ENCODE results near the gene OR13C2.
"Not testable (repeated sequence)": the region's sequence is repeated elsewhere in the genome, so short reads cannot be mapped to it uniquely, and the experiment has no call there.

The OR13C2 gene, protein sequence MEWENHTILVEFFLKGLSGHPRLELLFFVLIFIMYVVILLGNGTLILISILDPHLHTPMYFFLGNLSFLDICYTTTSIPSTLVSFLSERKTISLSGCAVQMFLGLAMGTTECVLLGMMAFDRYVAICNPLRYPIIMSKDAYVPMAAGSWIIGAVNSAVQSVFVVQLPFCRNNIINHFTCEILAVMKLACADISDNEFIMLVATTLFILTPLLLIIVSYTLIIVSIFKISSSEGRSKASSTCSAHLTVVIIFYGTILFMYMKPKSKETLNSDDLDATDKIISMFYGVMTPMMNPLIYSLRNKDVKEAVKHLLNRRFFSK

DNA sequence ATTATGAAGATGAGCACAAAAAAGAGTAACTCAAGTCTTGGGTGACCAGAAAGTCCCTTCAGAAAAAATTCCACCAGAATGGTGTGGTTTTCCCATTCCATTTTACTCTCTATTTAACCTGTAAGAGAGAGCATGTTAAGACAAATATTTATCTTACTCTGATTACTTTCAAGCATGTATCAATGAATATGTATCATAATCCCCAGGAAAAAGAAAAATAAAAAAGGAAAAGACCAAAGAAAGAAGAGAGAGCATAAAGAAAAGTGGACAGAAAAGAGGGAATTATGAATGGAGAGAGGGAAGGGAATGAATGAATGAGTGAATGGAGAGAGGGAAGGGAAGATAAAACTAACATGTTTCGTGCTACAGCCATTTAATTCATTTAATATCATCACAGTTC is at the start of gene OR13C2:
TSS of gene OR13C2 (minus strand) at position 101 of the 400 bp plus-strand sequence. CDS start at position 101, 0 bp downstream.
- not testable (repeated sequence) for DNase-seq

DNA sequence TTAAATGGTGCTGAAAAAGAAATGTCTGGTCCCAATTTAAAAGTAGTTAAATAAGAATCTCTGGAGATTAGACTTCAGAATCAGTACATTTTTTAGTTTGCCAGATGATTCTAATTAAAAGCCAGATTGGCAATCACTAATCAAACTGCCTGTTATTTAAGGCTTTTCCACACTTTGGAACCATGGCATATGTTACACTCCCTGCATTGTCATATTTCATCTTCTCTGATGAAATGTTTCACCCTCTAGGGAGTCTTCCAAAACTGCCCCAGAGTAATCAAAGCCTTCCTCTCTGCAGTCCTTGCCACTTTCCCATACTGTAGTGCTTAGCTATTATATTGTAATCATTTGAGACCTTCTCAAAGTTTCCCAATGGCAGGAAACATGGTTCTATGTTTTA is 30.0 kb upstream of the OR13C2 start:
- DNase-seq, result no peak

DNA sequence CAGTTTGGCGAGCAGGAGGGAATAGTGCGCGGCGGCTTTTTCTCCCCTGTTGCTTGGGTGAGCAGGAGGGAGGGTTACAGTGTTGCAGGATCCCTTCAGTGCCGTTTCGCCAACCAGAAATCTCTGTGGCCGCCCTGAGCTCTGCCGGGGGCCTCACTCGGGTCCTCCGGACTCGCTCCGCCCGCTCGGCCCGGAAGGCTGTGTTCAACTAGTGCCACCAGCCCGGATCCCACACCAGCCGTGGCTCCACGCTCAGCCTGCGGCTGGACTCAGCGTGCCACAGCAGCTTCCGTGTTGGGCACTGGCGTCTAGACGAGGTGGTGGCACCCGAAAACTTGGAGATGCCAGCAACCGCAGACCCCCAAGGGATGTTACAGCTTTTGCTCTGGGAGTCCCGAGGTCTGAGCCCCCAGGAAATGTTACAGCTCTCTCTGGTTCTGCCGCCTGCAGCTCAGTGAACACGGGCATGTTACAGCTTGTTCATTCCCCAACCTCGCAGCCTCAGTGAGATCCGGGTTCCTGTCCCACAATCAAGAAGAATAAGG is 28.6 kb upstream of the OR13C2 start:
- no peak for DNase-seq

DNA sequence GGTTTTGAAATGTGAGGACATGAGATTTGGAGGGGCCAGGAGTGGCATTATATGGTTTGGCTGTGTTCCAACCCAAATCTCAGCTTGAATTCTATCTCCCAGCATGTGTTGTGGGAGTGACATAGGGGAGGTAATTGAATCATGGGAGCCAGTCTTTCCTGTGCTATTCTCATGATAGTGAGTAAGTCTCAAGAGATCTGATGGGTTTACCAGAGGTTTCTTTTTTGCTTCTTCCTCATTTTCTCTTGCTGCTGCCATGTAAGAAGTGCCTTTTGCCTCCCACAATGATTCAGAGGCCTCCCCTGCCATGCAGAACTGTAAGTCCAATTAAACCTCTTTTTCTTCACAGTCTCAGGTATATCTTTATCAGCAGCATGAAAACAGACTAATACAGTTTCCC is 20.5 kb upstream of the OR13C2 start:
- not testable (repeated sequence) for DNase-seq

DNA sequence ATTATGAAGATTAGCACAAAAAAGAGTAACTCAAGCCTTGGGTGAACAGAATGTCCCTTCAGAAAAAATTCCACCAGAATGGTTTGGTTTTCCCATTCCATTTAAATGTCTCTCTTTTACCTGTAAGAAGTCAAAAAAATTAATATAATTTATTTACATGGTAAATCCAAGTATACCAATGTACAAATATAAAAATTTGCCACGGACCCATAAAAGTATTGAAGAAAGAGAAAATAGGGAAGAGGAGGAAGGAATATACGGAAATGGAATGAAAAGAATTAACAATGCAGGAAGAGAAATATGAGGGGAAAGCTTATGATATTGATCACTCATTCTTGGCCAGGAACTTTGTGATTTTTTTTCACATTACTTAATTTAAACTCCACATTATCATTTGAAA is 12.7 kb upstream of the OR13C2 start, which contains the start of gene OR13C9:
TSS of gene OR13C9 (minus strand) at position 101 of the 400 bp plus-strand sequence. CDS start at position 101, 0 bp downstream.
- no peak for DNase-seq

DNA sequence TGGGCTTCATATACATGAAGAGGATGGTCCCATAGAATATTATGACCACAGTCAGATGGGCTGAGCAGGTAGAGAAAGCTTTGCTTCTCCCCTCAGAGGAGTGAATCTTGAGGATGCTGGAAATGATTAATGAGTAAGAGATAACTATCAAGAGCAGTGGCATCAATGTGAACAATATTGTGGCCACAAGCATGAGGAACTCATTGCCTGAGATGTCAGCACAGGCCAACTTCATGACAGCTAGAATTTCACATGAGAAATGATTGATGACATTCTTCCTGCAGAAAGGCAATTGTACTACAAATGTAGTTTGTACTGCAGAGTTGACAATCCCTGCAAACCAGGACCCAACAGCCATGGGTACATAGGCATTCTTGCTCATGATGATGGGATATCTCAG is 12.0 kb upstream of the OR13C2 start:
- DNase-seq, result no peak

DNA sequence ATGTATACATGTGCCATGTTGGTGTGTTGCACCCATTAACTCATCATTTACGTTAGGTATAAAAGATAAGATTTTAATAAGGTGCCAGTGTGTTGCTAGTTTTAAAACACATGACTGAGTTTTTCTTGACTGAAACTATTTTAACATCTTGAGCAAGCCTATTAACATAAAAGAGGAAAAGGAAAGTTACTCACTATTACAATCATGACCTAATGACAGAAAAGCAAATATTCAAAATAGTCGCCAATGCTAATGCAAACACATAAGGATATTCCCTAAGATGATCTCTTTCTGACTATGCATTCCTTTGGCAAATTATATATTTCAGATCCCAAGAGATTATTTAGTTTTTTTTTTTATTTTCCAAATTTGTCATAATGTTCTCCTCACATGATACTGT is 5.8 kb upstream of the OR13C2 start:
- no peak for DNase-seq

DNA sequence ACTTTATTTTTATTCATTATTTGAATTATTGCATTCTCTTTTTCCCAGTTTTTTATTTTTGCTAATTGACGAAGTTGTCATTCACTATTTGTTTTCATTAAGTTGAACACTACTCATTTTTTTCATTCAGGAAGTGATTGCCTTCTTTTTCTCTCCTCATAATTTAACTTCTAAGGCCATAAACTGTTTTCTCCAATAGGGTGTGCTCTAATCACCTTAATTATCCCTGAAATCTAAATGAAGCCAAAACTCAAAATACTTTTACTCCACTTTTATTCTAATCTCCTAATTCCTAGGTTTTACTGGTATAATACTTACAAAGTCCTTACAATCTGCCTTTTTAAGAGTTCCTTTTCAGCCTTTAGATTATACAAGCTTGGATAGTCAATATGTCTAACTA is 2.9 kb upstream of the OR13C2 start:
- DNase-seq, result no peak

DNA sequence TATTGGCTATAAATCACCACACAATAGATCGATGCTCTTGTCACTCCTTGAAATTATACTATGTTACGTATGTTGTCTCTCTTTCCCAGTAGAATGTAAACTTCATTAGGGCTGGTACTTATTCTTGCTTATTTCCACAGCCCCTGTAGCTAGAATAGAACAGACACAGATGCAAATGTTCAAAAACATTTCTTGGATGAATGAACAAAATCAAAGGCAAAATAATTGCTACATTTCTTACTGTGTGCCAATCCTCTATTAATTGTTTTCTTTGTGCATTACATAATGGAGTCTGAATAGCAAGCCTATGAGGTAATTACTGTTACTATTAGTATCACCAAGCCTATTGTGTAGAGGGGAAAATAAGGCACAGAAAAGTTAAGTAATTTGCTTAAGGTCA is 725 bp upstream of the OR13C2 start:
- no peak for DNase-seq

DNA sequence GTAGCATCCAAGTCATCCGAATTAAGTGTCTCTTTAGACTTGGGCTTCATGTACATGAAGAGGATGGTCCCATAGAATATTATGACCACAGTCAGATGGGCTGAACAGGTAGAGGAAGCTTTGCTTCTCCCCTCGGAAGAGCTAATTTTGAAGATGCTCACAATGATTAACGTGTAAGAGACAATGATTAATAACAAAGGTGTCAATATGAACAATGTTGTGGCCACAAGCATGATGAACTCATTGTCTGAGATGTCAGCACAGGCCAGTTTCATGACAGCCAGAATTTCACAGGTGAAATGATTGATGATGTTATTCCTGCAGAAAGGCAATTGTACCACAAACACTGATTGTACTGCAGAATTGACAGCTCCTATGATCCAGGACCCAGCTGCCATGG is 626 bp downstream of the OR13C2 start:
- DNase-seq, result no peak

DNA sequence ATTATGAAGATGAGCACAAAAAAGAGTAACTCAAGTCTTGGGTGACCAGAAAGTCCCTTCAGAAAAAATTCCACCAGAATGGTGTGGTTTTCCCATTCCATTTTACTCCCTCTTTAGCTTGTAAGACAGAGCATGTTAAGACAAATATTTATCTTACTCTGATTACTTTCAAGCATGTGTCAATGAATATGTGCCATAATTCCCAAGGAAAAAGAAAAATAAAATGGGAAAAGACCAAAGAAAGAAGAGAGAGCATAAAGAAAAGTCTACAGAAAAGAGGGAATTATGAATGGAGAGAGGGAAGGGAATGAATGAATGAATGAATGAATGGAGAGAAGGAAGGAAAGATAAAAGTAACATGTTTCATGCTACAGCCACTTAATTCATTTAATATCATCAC is 6.1 kb downstream of the OR13C2 start, which contains the start of gene OR13C5:
TSS of gene OR13C5 (minus strand) at position 101 of the 400 bp plus-strand sequence. CDS start at position 101, 0 bp downstream.
- DNase-seq, result not testable (repeated sequence)

DNA sequence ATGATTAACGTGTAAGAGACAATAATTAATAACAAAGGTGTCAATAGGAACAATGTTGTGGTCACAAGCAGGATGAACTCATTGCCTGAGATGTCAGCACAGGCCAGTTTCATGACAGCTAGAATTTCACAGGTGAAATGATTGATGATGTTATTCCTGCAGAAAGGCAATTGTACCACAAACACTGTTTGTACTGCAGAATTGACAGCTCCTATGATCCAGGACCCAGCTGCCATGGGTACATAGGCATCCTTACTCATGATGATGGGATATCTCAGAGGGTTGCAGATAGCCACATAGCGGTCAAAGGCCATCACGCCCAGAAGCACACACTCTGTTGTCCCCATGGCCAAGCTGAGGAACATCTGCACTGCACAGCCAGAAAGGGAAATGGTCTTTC is 6.7 kb downstream of the OR13C2 start:
- not testable (repeated sequence) for DNase-seq

DNA sequence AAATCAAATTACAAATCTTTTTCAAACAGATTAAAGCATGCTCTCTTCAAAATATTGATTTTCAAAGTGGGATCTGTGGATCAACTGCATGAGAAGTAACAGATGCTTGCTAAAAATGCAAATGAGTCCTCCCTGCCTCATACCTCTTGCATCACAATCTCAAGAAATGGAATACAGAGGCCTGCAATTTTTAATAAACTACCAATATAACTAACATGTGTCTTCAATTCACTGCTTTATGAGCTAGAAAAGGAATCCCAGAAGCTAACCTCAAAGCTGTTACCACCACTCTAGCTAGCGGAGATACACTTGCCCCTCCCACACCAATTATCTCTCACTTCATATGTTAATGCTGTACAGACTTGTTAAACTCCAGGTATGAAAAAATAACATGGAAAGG is 15.8 kb downstream of the OR13C2 start:
- DNase-seq, result no peak

DNA sequence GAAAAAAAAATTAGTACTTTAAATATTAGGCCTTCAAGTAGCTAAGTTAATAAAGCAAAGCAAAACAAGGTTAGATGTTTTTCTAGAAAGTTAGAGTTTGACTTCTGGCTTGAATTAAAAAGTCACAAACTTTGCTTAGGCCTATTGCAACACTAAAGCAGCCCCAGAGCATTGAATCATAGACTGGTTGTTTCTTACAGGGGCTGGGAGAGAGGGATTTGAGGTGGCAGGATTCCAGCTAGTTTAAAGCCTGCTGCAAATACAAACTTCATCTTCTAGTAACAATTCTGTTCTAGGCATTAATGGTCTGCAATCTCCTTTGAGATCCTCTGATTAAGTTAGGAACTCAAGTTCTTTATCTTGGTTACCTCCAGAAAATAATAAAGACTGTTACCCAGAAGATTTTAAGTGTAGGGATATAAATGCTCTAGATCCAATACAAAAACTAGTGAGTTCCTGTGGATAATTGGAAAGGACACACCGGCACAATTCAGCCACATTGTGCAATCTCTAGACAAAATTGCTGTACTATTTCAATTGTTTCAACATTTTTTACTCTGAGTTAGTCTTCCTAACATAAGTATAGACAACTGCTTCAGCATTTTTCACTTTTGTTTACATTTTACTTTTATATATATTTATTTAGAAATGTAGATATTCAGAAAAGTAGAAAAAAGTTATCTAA is 18.8 kb downstream of the OR13C2 start:
- DNase-seq, result no peak

DNA sequence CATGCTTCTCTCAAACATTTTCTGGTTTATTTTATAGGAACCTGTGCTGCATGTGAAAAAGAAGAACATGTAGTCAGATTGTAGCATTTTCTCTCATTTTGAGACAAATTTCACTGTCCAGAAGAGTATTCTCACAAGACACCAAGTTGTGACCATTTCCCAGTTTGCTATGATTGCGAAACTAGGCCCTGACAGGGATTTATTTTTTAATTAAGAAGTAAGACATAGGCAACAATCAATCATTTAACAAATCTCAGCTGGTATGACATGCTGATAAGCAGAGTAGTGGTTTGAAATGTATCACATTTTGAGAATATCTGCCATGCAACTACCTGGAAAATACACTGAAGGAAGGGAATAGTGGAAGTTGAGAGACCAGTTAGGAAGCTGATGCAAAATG is 24.9 kb downstream of the OR13C2 start:
- DNase-seq, result no peak

DNA sequence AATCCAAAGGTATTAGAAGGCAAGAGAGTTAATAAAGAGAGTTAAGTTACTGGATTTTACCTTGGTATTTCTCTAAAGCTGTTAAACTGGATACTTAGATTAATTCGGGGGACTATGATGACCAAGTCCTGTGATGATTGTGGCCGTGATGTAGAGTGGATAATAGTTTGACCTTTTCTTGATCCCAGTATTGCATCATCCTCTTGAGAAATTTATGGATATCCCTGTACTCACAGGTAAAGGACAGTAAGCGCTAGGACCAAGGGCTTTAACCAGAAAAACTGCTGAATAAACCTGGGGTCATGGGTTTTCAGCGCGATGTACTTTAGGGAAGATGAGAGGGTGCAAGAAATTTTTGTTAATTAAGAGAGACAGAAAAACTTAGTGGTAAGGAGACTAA is 28.2 kb downstream of the OR13C2 start:
- DNase-seq, result no peak

DNA sequence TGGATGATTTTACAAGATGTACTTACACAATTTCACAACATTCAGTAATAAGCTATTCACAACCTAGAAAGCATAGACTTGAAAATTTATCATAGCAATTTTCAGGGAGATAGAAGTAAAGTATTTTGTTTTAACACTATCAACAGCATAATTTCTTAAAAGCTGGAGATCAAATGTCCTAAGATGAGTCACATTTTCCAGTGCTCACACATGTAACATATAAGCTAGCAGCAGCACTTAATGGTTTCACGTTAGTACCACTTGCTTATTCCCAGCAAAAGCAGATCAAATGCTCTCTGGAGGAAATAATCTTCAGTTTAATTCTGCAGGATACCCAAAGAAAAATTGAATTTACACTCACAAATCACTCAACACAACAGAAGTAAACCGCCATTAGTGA is 30.0 kb downstream of the OR13C2 start:
- DNase-seq, result no peak

DNA sequence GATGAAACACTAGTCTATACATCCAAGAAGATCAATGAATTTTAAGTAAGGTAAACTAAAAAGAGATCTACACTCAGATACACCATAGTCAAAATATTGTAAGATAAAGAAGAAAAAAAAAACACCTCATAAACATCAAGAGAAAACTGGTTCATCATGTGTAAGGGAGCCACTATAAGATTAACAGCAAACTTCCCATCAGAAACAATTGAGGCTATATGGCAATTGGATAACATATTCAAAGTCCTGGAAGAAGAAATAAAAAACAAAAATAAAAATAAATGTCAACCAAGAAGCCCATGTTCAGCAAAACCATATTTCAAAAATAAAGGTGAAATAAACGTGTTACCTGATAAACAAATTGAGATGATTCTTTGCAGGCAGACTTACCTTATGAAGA is 32.8 kb downstream of the OR13C2 start:
- no peak for DNase-seq

DNA sequence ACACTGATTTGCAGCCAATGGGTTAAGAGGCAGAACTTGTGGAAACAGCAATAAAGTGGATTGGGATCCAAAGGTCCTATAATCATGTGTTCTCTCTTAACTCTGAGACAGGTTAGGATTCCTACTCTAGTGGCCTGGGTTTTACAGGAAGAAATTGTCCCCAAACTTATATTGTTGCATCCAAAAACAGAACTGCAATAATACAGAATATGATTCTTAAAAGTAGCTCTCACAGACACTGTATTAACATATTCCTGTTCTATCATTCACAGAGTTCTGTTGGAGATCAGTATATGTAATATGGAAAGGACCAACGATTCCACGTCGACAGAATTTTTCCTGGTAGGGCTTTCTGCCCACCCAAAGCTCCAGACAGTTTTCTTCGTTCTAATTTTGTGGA is 36.6 kb downstream of the OR13C2 start, which contains the start of gene OR13C8:
TSS of gene OR13C8 (plus strand) at position 301 of the 400 bp plus-strand sequence. CDS start at position 301, 0 bp downstream.
- DNase-seq, result no peak

DNA sequence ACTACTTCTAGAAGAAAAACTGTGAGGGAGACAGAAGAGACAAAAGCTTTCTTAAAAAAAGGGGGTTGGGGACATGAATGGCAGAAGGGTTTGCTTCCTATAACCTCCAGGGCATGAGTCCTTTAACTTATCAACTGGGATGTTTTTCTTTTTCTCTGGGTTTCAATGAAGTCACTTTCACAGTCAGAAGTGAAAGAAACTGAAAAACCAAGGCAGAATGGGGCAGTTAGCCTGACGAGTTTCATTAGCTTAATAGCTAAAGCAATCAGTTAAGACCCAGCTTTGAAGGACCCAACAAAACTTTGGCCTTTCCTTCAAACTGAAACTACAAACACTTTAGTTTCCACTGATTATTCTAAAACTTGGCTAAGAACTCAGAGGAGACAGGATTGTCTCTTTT is 41.1 kb downstream of the OR13C2 start:
- no peak for DNase-seq

DNA sequence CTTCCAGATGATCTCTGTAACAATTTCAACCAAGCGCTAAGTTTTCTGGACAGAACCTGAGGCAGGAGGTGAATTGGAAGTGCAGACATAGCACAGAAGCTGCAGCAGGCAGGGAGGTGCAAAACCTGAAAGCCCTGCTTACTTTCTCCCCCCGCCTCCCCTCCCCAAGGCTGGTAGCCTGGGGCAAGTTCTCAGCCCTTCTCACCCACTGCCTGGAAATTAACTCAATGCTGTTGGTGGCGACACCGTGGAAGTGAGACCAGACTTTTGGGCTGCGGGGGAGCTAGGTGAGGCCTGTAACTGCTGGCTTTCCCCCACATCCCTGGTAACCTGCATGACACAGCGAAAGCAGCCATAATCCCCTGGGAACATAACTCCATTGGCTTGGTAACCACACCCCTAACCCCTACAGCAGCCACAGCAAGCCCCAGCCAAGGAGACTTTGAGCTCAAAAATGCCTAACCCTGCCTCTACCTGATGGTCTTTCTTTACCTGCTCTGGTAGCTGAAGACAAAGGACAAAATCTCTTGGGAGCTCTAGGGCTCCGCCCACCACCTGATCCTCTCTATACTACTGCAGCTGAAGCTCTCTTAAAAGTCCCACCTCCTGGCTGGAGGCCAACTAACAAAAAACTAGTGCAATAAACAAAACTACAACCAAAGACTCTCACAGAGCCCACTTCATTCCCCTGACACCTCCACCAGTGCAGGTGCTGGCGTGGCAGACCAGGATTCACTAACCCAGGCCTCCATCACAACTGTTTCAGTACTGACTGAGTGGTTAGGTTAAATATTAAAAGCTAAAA is 48.4 kb downstream of the OR13C2 start:
- DNase-seq, result no peak

DNA sequence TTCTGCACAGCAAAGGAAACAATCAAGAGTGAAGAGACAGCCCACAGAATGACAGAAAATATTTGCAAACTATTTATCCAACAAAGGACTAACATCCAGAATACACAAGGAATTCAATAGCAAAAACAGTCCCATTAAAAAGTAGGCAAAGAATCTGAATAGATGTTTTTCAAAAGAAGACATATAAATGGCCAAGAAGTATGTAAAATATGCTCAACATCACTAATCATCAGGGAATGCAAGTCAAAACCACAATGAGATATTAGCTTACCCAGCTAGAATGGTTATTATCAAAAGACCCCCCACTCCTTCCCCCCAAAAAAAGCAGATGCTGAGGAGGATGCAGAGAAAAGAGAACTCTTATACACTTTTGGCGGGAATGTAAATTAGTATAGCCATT is 49.9 kb downstream of the OR13C2 start:
- no peak for DNase-seq

All from stimulated activated CD8-positive, alpha-beta memory T cell treated with anti-CD3 and anti-CD28 coated beads, Interleukin-4, amount 100 ng/mL, for 48 hours (primary cell).